Naive B cell (primary cell): ENCODE data around the gene S100P. TPM values are rescaled to one million over a fixed set of nuclear protein-coding genes. Genes with fewer than 3 reads are reported as not detected.
"Not testable (repeated sequence)": the region's sequence is repeated elsewhere in the genome, so short reads cannot be mapped to it uniquely, and the experiment has no call there.

Source experiments
- ATAC-seq, 2 donors: fragments of 150-1000 bp; cut with Tn5 transposase; 2 replicates each; pipeline ENCODE4 v1.10.0; 2021; ENCODE audit warnings: low read depth in 2 of 2, mild to moderate bottlenecking in 2 of 2, moderate library complexity in 2 of 2
- DNase-seq: peaks from one replicate; pipeline ENCODE4 v3.0.0; 2022
- H3K27ac Mint-ChIP-seq, 6 donors: one replicate each; pipeline ENCODE4 v1.8.0; 2020 to 2022; ENCODE audit warnings: mild to moderate bottlenecking in 6 of 6, mixed read lengths in 6 of 6, moderate library complexity in 5 of 6, inconsistent platforms in 2 of 6
- H3K27me3 Mint-ChIP-seq, 3 donors: one replicate each; pipeline ENCODE4 v1.8.0; 2021 to 2022; ENCODE audit warnings: mixed read lengths in 3 of 3, mild to moderate bottlenecking in 1 of 3
- H3K36me3 Mint-ChIP-seq, 2 donors: one replicate each; pipeline ENCODE4 v1.8.0; 2020 to 2022; ENCODE audit warnings: mixed read lengths in 2 of 2, inconsistent platforms in 1 of 2, mild to moderate bottlenecking in 1 of 2
- H3K4me1 Mint-ChIP-seq, 3 donors: one replicate each; pipeline ENCODE4 v1.8.0; 2020 to 2022; ENCODE audit warnings: mixed read lengths in 3 of 3, inconsistent platforms in 1 of 3, mild to moderate bottlenecking in 1 of 3, moderate library complexity in 1 of 3
- H3K4me3 Mint-ChIP-seq, 8 donors: one replicate each; pipeline ENCODE4 v1.8.0; 2020 to 2022; ENCODE audit warnings: mild to moderate bottlenecking in 8 of 8, mixed read lengths in 8 of 8, moderate library complexity in 8 of 8, inconsistent platforms in 2 of 8
- H3K9me3 Mint-ChIP-seq, 7 donors: one replicate each; pipeline ENCODE4 v1.8.0; 2020 to 2022; ENCODE audit warnings: mixed read lengths in 7 of 7, mild to moderate bottlenecking in 5 of 7, inconsistent platforms in 2 of 7, moderate library complexity in 1 of 7
- polyA plus RNA-seq, 6 donors: library from polyadenylated mRNA; unstranded; fragments of 300-500 nt; fragmentation: Illumina TruSeq; gene quantifications; one replicate each; pipeline ENCODE4 v1.2.3, GENCODE V29; 2021; ENCODE audit warnings: low read depth in 6 of 6

The S100P gene
- polyA plus RNA-seq, 6 donors from 2014 or later = 2.5 TPM; not detected in 5

DNA sequence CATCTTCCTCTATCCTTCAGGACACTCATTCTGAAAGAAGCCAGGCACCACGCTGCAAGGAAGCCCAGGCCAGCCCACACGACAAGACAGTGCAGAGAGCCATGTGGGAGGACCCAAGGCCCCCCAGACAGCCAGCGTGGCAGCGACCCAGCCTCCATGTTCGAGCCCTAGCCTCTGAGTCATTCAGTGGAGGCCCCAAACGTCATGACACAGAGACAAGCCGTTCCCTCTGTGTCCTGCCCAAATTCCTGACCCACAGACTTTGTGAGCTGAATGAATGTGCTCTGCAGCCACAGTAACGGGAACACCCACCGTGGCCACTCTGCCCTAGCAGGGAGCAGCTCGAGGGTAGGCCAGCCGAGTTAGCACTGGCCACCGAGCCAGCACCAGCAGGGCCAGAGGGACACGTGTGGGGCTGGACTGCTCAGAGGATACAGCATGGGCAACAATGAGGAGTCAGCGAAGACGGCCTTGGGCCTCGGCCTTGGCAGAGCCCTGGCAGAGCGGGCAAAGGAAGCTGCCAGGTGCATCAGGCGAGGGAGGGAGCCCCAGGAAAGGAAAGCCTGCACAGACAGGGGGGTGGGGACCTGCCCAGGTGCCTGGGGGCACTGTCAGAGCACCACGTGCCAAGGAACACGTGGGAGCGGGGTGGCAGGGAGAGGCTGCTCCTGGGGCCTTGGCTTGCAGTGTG lies 30.9 kb downstream of the S100P start:
- Mint-ChIP-seq H3K4me1 (peaks cover 4 to 7% (median 7%) of the 10 kb centered on the region in 3 donors), H3K27me3 (peaks cover 0 to 12% (median 4%) of the 10 kb centered on the region in 3 donors), H3K4me3 (no peak overlapping the region), H3K36me3 (no peaks in the 10 kb centered on the region), H3K27ac (peak overlapping the region in 1 of 6 donors; percentile 66), H3K9me3 (no peaks in the 10 kb centered on the region)
- ATAC-seq (no peak), DNase-seq (no peak)

DNA sequence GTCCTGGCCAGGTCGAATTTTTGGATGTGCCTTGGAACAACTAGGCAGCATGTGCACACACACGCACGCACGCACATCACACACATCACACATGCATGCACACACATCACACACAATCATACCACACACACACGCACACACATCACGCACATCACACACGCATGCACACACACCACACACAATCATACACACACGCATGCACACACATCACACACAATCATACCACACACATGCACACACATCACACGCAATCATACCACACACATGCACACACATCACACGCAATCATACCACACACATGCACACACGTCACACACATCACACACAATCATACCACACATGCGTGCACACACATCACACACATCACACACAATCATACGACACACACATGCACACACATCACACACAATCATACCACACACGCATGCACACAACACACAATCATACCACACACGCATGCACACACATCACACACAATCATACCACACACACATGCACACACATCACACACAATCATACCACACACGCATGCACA lies 31.8 kb downstream of the S100P start:
- not testable (repeated sequence) for ATAC-seq, H3K4me3 Mint-ChIP-seq, H3K36me3 Mint-ChIP-seq, DNase-seq, H3K9me3 Mint-ChIP-seq, H3K27ac Mint-ChIP-seq, H3K4me1 Mint-ChIP-seq
- H3K27me3 Mint-ChIP-seq = peaks cover 0 to 12% (median 4%) of the 10 kb centered on the region in 3 donors

- Mint-ChIP-seq H3K27me3 (peaks cover 0 to 18% (median 4%) of the 10 kb centered on the region in 3 donors), H3K4me1 (no peaks in the 10 kb centered on the region), H3K36me3 (no peaks in the 10 kb centered on the region), H3K27ac (no peak overlapping the region), H3K9me3 (no peaks in the 10 kb centered on the region), H3K4me3 (no peak overlapping the region)
- no peak for DNase-seq
- ATAC-seq = no peak
Observed at GRCh38 chr4:6727081-6727942, 33.6 kb downstream of the S100P start.

DNA sequence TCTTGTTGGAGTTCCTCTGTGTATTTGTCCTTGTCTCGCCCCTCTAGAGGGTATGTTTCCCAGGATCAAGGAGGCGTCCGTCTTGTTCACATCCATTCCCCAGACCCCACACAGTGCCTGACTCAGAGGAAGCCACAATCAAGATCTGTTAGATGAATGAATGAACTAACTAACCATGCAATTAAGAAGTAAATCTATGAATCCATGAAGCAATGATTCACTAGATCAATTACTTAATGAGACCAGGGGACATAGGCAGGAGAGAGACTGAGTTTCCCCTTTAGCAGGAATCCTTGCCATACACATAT lies 34.2 kb downstream of the S100P start:
- peaks cover 0 to 22% (median 4%) of the 10 kb centered on the region in 3 donors for H3K27me3 Mint-ChIP-seq
- H3K4me1 Mint-ChIP-seq = no peaks in the 10 kb centered on the region
- H3K9me3 Mint-ChIP-seq = no peaks in the 10 kb centered on the region
- ATAC-seq = no peak
- no peak overlapping the region for H3K4me3 Mint-ChIP-seq
- no peak for DNase-seq
- peak overlapping the region in 1 of 6 donors; percentile 49 for H3K27ac Mint-ChIP-seq
- no peaks in the 10 kb centered on the region for H3K36me3 Mint-ChIP-seq

GRCh38 chr4:6728320-6729029 lies 34.8 kb downstream of the S100P start:
- Mint-ChIP-seq H3K4me1 (no peaks in the 10 kb centered on the region), H3K27me3 (peaks cover 3 to 23% (median 4%) of the 10 kb centered on the region in 3 donors), H3K9me3 (no peaks in the 10 kb centered on the region), H3K36me3 (no peaks in the 10 kb centered on the region), H3K4me3 (no peak overlapping the region), H3K27ac (peak overlapping the region in 1 of 6 donors; percentile 49)
- no peak for DNase-seq
- ATAC-seq = no peak

DNA sequence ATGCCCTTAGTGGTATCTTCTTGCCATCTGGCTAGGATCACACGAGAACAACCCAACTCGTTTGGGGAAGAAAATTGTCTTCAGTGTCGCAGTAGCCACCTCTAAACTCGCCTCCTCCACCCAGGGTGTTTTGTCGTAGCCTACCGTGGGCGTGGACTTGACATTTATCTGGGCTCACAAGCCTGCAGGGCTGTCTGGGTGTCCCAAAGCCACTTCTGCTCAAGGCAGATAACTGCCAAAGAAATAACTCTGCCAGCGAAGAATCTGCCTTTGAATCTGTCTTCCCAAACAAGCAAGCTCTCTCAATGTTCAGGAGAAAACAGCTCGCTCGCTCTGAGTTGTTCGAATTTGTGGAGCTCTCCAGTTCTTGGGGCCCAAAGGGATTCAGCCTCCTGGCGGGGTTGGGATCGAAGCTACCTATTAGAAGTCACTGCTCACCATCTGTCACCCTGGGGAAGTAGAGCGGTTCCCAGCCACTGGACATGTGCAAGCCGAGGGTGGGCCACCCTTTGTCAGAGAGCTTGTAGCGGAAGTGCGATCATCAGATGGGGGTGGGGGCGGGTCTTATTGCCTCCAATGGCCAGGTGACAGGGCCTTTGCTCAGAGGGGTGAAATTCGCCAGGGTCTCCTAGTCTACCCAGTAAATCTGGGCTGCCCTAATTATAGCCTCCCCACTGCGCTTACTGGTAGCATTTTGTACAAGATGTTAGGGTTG lies 37.1 kb downstream of the S100P start:
- Mint-ChIP-seq H3K27ac (no peak overlapping the region), H3K4me1 (no peaks in the 10 kb centered on the region), H3K9me3 (no peaks in the 10 kb centered on the region), H3K36me3 (no peaks in the 10 kb centered on the region), H3K4me3 (no peak overlapping the region), H3K27me3 (peaks cover 8 to 36% (median 17%) of the 10 kb centered on the region in 3 donors)
- ATAC-seq = no peak
- DNase-seq = no peak

DNA sequence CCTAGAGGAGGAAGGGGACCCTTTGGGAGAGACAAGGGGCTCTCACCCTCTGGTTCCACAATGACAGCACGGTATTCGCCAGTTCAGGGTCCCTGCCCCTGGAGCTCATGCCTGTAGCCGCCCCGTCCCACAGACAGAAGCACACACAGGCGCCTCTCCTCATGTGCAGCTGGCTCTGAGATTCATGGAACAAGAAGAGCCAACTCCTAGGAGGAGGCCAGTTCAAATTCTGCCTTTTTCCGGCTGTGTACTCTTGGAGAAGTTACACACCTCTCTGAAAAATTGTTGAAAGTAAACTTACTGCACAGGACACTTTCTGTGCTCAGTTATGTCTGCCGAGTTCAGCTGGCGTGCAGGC lies 37.6 kb downstream of the S100P start:
- Mint-ChIP-seq H3K9me3 (no peaks in the 10 kb centered on the region), H3K27ac (no peak overlapping the region), H3K4me1 (no peaks in the 10 kb centered on the region), H3K36me3 (no peaks in the 10 kb centered on the region), H3K4me3 (no peak overlapping the region), H3K27me3 (peaks cover 9 to 36% (median 20%) of the 10 kb centered on the region in 3 donors)
- ATAC-seq = no peak
- no peak for DNase-seq

- H3K27me3 Mint-ChIP-seq = peaks cover 12 to 36% (median 24%) of the 10 kb centered on the region in 3 donors
- H3K27ac Mint-ChIP-seq = peak overlapping the region in 1 of 6 donors; percentile 88
- no peak overlapping the region for H3K4me3 Mint-ChIP-seq
- no peaks in the 10 kb centered on the region for H3K36me3 Mint-ChIP-seq
- no peak for DNase-seq
- H3K9me3 Mint-ChIP-seq = no peaks in the 10 kb centered on the region
- ATAC-seq = no peak
- H3K4me1 Mint-ChIP-seq = no peaks in the 10 kb centered on the region
Observed at GRCh38 chr4:6731780-6732179, 38.1 kb downstream of the S100P start.

- H3K27ac Mint-ChIP-seq = no peak overlapping the region
- H3K4me3 Mint-ChIP-seq = no peak overlapping the region
- ATAC-seq = no peak
- H3K9me3 Mint-ChIP-seq = no peaks in the 10 kb centered on the region
- peaks cover 16 to 36% (median 25%) of the 10 kb centered on the region in 3 donors for H3K27me3 Mint-ChIP-seq
- DNase-seq = no peak
- H3K36me3 Mint-ChIP-seq = no peaks in the 10 kb centered on the region
- H3K4me1 Mint-ChIP-seq = no peaks in the 10 kb centered on the region
Observed at GRCh38 chr4:6732441-6733357, 39.0 kb downstream of the S100P start.

GRCh38 chr4:6733358-6734164 lies 39.9 kb downstream of the S100P start:
- Mint-ChIP-seq H3K4me1 (no peaks in the 10 kb centered on the region), H3K36me3 (no peaks in the 10 kb centered on the region), H3K9me3 (no peaks in the 10 kb centered on the region), H3K27ac (peak overlapping the region in 1 of 6 donors; percentile 18), H3K27me3 (peaks cover 13 to 32% (median 25%) of the 10 kb centered on the region in 3 donors), H3K4me3 (no peak overlapping the region)
- no peak for ATAC-seq
- no peak for DNase-seq

GRCh38 chr4:6734165-6734786 lies 40.6 kb downstream of the S100P start:
- H3K27ac Mint-ChIP-seq = no peak overlapping the region
- DNase-seq (no peak), ATAC-seq (no peak)
- no peaks in the 10 kb centered on the region for H3K36me3 Mint-ChIP-seq
- H3K4me3 Mint-ChIP-seq = no peak overlapping the region
- H3K27me3 Mint-ChIP-seq = peaks cover 13 to 32% (median 25%) of the 10 kb centered on the region in 3 donors
- H3K4me1 Mint-ChIP-seq = no peaks in the 10 kb centered on the region
- H3K9me3 Mint-ChIP-seq = peaks cover 0 to under 1% (median 0%) of the 10 kb centered on the region in 7 donors
